GM12878 (cell line): ENCODE measurements around the gene MYADM. TPM values are rescaled to one million over a fixed set of nuclear protein-coding genes. Genes with fewer than 3 reads are reported as not detected.

Source experiments
- ATAC-seq: fragments of 200-7000 bp; cut with Tn5 transposase; 3 replicates; pipeline ENCODE4 v1.9.1; 2020; ENCODE audit warnings: mild to moderate bottlenecking, moderate library complexity
- BruUV-seq: library from RNA; stranded (reverse); fragments of 400-500 nt; replicated peaks from 2 replicates; lab custom pipeline; 2021; lab: Mats Ljungman, UMichigan
- CTCF ChIA-PET: fragments of 300-600 bp; sonication (Branson Sonifier 250); formaldehyde crosslinking; extraction: SDS; loops from one replicate; lab custom pipeline; 2021; ENCODE audit warnings: inconsistent platforms; lab: Yijun Ruan, JAX
- POLR2A ChIA-PET: fragments of 350-600 bp; formaldehyde crosslinking; extraction: SDS; loops from one replicate; lab custom pipeline; 2021; ENCODE audit warnings: inconsistent platforms; lab: Charles Lee
- RAD21 ChIA-PET: fragments of 300-600 bp; sonication (Branson Sonifier 250); formaldehyde crosslinking; loops from one replicate; lab custom pipeline; 2023; ENCODE audit warnings: antibody characterized with exemption; ENCODE audit not compliant: unreplicated experiment; lab: Charles Lee
- SMC1A ChIA-PET: fragments of 300-600 bp; sonication (Branson Sonifier 250); formaldehyde crosslinking; loops from one replicate; lab custom pipeline; 2023; ENCODE audit not compliant: unreplicated experiment, uncharacterized antibody; lab: Charles Lee
- DNase-seq: peaks from one replicate; pipeline ENCODE4 v3.0.0-alpha.2; 2011; ENCODE audit warnings: low read depth, low spot score
- FAIRE-seq: peaks from 3 replicates; lab custom pipeline; 2011; peaks lifted over from hg19 to GRCh38; lab: Jason Lieb, UNC
- H2AFZ ChIP-seq: 2 replicates; pipeline ENCODE4 v1.6.0; 2011; ENCODE audit warnings: low read depth, low read length, control low read depth; ENCODE audit not compliant: control insufficient read depth
- H3K27ac ChIP-seq: 2 replicates; pipeline ENCODE4 v1.5.1; 2011; ENCODE audit warnings: control low read depth; ENCODE audit not compliant: control insufficient read depth, insufficient read depth
- H3K27me3 ChIP-seq, 2 experiments: replicated peaks in 1 of 2; 2 replicates each; pipeline versions ENCODE4 v1.6.0 to v1.6.1; 2011; ENCODE audit warnings: low read length in 1 of 2; ENCODE audit not compliant: control insufficient read depth in 2 of 2, insufficient read depth in 2 of 2
- H3K36me3 ChIP-seq, 2 experiments: 2 replicates each; pipeline ENCODE4 v1.5.1; 2011; ENCODE audit warnings: low read length in 1 of 2; ENCODE audit not compliant: control insufficient read depth in 2 of 2, insufficient read depth in 2 of 2
- H3K4me1 ChIP-seq: 2 replicates; pipeline ENCODE4 v1.6.1; 2011; ENCODE audit warnings: mild to moderate bottlenecking, low read length, moderate library complexity, mixed read lengths; ENCODE audit not compliant: control insufficient read depth, insufficient read depth
- H3K4me2 ChIP-seq: 2 replicates; pipeline ENCODE4 v1.6.0; 2011; ENCODE audit warnings: control low read depth; ENCODE audit not compliant: control insufficient read depth, insufficient read depth
- H3K4me3 ChIP-seq: fragments of 200-600 bp; sonication (generic); 2 replicates; pipeline ENCODE4 v1.5.1; 2016
- H3K79me2 ChIP-seq: 2 replicates; pipeline ENCODE4 v1.6.0; 2011; ENCODE audit warnings: low read length; ENCODE audit not compliant: control insufficient read depth, insufficient read depth
- H3K9ac ChIP-seq: 2 replicates; pipeline ENCODE4 v1.8.0; 2011; ENCODE audit warnings: low read length, control low read depth, mixed read lengths; ENCODE audit not compliant: control insufficient read depth, insufficient read depth
- H3K9me3 ChIP-seq: replicated peaks from 3 replicates; pipeline ENCODE4 v1.5.1; 2011; ENCODE audit warnings: mild to moderate bottlenecking, low read length; ENCODE audit not compliant: control insufficient read depth, insufficient read depth
- H4K20me1 ChIP-seq: 2 replicates; pipeline ENCODE4 v1.6.0; 2011; ENCODE audit not compliant: control insufficient read depth, insufficient read depth
- ASH2L ChIP-seq: fragments of 300-600, 200-600 bp; sonication (generic); IDR thresholded peaks from 2 replicates; pipeline ENCODE4 v1.6.1; 2017; ENCODE audit warnings: low read depth, mild to moderate bottlenecking, borderline replicate concordance
- FOS ChIP-seq: IDR thresholded peaks from 3 replicates; pipeline ENCODE4 v1.6.1; 2011; ENCODE audit warnings: borderline replicate concordance; ENCODE audit not compliant: insufficient read length; ENCODE audit errors: extremely low read depth
- FOXK2 ChIP-seq: fragments of 450-650 bp; IDR thresholded peaks from 2 replicates; pipeline ENCODE4 v1.6.1; 2017; ENCODE audit warnings: mild to moderate bottlenecking, moderate library complexity
- WGBS: methylation state at CpG from one replicate; pipeline ENCODE4 v1.1.6; 2016; ENCODE audit warnings: low lambda C conversion rate; ENCODE audit not compliant: insufficient replicate concordance, insufficient coverage; ENCODE audit errors: missing lambda C conversion rate; 5-methylcytosine and 5-hydroxymethylcytosine counted together
- in situ Hi-C: fragments of 300-500 bp; cut with MboI; formaldehyde crosslinking; loops from 9 replicates; pipeline ENCODE4 v1.14.3; 2018; ENCODE audit warnings: mixed read lengths
- intact Hi-C: fragments of 100-400 bp; cut with micrococcal nuclease; formaldehyde crosslinking; loops from one replicate; pipeline ENCODE4 v1.14.2; 2022; ENCODE audit not compliant: unreplicated experiment
- polyA plus RNA-seq, 11 experiments: library from polyadenylated mRNA; depleted of rRNA in 4 of 11; unstranded in 6 of 11; stranded (reverse) in 5 of 11; fragments of >200 nt; fragmentation: Nextera tagmentation in 4 of 11; fragmentation: Illumina TruSeq in 1 of 11; extraction: Ambion mirVana in 4 of 11; extraction: Trizol in 1 of 11; gene quantifications; 1 replicate in 1 of 11; 2 replicates in 10 of 11; pipeline versions ENCODE4 v1.2.1 to v1.2.3, GENCODE V29; 2011 to 2016; ENCODE audit warnings: inconsistent platforms in 2 of 11, missing spikeins in 2 of 11, low read depth in 1 of 11
- total RNA-seq, 4 experiments: library from RNA; depleted of rRNA in 3 of 4; stranded (reverse); fragments of >200 nt in 3 of 4; fragmentation: Illumina TruSeq in 1 of 4; extraction: Trizol in 1 of 4; gene quantifications; 2 replicates each; pipeline versions ENCODE4 v1.2.1 to v1.2.3, GENCODE V29; 2013 to 2021
- TF ChIP-seq, protein P1 (sequence below): IDR thresholded peaks from 2 replicates; pipeline ENCODE4 v1.6.1; 2012; ENCODE audit warnings: mild to moderate bottlenecking, low read depth, low read length

The MYADM gene
- total and polyA plus RNA-seq, 10 of the 15 experiments (the other 5 are each of a cell fraction or from before 2014, with no cell fraction given): 0.04 to 0.46 (median 0.10) TPM

DNA sequence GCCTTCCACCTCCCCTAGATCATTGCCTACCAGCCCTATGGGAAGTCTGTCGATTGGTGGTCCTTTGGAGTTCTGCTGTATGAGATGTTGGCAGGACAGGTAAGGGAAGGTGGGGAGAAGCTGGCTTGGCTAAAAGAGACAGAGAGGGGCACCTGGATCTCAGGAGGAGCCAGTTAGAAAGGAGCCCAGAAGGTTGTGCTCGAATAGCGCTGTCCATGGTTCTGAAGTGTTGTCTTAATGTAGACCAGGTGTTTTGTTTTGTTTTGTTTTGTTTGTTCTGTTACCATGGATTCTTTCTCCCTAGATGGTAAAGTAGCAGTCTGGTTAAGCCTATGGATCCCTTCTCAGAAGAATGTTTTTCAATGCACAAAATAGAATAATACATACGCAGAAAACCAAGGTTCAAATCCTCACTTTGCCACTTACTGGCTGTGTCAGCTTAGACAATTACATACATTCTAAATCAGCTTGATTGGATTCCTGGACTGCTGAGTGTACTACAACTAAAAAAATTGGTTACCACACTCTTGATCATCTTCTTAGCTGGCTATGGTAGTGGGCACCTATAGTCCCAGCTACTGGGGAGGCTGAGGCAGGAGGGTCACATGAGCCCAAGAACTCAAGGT, 35.5 kb downstream of the MYADM start:
- no peaks in the 10 kb centered on the region for H3K4me1 ChIP-seq
- POLR2A ChIA-PET: no interaction called here
- no peak for DNase-seq
- H3K9me3 ChIP-seq: no peaks in the 10 kb centered on the region
- no peak for TF ChIP-seq ASH2L
- no peak for TF ChIP-seq FOS
- TF ChIP-seq, protein P1, sequence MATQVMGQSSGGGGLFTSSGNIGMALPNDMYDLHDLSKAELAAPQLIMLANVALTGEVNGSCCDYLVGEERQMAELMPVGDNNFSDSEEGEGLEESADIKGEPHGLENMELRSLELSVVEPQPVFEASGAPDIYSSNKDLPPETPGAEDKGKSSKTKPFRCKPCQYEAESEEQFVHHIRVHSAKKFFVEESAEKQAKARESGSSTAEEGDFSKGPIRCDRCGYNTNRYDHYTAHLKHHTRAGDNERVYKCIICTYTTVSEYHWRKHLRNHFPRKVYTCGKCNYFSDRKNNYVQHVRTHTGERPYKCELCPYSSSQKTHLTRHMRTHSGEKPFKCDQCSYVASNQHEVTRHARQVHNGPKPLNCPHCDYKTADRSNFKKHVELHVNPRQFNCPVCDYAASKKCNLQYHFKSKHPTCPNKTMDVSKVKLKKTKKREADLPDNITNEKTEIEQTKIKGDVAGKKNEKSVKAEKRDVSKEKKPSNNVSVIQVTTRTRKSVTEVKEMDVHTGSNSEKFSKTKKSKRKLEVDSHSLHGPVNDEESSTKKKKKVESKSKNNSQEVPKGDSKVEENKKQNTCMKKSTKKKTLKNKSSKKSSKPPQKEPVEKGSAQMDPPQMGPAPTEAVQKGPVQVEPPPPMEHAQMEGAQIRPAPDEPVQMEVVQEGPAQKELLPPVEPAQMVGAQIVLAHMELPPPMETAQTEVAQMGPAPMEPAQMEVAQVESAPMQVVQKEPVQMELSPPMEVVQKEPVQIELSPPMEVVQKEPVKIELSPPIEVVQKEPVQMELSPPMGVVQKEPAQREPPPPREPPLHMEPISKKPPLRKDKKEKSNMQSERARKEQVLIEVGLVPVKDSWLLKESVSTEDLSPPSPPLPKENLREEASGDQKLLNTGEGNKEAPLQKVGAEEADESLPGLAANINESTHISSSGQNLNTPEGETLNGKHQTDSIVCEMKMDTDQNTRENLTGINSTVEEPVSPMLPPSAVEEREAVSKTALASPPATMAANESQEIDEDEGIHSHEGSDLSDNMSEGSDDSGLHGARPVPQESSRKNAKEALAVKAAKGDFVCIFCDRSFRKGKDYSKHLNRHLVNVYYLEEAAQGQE: peak; percentile 85
- TF ChIP-seq FOXK2: no peak
- TF ChIP-seq, all 136 proteins: peak for 1
- no peaks in the 10 kb centered on the region for H4K20me1 ChIP-seq
- H3K27me3 ChIP-seq: no peaks in the 10 kb centered on the region
- intact Hi-C loops: no loop called here
- 31% methylated on average over 4 of the region's 4 CpGs for WGBS
- H2AFZ ChIP-seq: no peak overlapping the region
- H3K27ac ChIP-seq: no peak overlapping the region
- no peaks in the 10 kb centered on the region for H3K36me3 ChIP-seq
- H3K4me2 ChIP-seq: no peak overlapping the region
- ChIA-PET SMC1A (no interaction called here), CTCF (no interaction called here), RAD21 (no interaction called here)
- in situ Hi-C loops: no loop called here
- FAIRE-seq (no peak), ATAC-seq (no peak)
- H3K4me3 ChIP-seq: no peak overlapping the region
- no peak overlapping the region for H3K9ac ChIP-seq
- no peaks in the 10 kb centered on the region for H3K79me2 ChIP-seq
- no TSS peak for BruUV-seq
